Bladder microvascular endothelial cell (primary cell): ENCODE results near the gene MAN2B2. TPM values are rescaled to one million over a fixed set of nuclear protein-coding genes. Genes with fewer than 3 reads are reported as not detected.

ENCODE experiments used
- total RNA-seq: library from RNA; depleted of rRNA; stranded (reverse); fragments of >200 nt; gene quantifications from 2 replicates; pipeline ENCODE4 v1.2.3, GENCODE V29; 2014

The MAN2B2 gene
- 7.9 and 20.9 TPM in 2 replicates for total RNA-seq

DNA sequence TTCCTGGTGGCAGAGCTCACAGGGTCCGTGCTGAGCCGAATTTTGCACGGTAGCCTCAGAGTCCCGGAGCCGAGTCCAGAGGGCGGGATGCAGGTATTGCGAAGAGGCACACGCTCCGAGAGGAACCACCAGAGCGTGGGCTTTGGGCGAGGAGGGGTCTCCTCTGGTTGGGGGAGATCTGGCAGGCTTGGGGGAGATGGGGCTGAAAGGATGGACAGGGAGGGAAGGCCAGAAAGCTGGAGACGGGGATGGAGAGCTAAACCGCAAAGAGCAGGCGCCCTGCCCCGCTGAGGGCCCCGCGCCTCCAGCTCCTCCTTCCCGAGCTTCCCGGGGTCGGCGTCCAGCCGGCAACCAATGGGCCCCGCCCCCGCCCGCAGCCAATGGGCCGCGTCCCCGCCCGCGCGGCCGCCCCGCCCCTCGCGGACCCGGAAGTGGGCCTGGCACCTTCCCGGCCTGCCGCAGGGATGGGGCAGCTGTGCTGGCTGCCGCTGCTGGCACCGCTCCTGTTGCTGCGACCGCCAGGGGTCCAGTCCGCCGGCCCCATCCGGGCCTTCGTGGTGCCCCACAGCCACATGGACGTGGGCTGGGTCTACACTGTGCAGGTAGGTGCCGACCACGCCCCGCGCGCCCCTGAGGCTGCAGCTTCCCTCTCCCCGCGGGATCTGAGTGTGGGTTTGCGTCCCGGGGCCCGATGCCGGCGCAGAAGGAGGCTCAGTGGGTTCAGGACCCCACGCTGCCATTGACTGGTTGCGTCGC, at the start of gene MAN2B2:
TSS of gene MAN2B2 (plus strand) at position 443 of the 756 bp plus-strand sequence. CDS start at position 465, 22 bp downstream.

DNA sequence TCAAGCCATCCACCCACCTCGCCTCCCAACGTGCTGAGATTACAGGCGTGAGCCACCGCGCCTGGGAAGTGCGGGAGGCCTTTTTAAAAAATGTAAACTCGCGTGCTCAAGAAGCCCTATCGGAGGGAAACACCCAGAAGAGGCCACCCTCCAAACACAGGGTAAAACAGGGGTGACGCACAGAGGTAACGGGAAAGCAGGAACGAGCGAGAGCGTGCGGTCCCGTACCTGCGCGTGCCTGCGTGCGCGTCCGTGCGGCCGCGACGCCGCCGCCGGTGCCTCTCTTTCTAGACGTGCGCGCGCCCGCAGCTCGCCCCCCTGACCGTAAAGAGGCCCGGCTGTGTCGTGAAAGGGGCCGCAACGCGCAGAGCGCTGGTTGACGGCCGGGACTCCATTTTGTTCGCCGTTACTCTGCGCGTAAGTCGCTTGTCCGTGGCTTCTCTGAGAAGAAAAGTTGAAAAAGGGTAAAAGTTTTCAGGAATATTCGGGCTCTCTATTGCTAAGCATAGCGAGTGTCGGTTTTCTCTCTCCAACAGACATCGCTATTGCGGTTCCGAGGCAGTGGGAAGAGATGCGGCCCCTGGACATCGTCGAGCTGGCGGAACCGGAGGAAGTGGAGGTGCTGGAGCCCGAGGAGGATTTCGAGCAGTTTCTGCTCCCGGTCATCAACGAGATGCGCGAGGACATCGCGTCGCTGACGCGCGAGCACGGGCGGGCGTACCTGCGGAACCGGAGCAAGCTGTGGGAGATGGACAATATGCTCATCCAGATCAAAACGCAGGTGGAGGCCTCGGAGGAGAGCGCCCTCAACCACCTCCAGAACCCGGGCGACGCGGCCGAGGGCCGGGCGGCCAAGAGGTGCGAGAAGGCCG, 65.5 kb downstream of the MAN2B2 start, which contains the start of gene MRFAP1:
TSS of gene MRFAP1 (plus strand) at position 394 of the 872 bp plus-strand sequence. CDS start at position 572, 178 bp downstream.

Other genes with a start within 250 kb of the MAN2B2 start
- 0.16 and 0.38 TPM in 2 replicates for gene PPP2R2C, start 102.6 kb upstream of the MAN2B2 start, total RNA-seq
- gene MRFAP1, start 65.5 kb downstream of the MAN2B2 start, total RNA-seq, result 81.6 and 178 TPM in 2 replicates
- gene S100P, start 118.7 kb downstream of the MAN2B2 start, total RNA-seq, result 0.06 and 0.16 TPM in 2 replicates
- 30.1 and 59.9 TPM in 2 replicates for gene MRFAP1L1, start 134.7 kb downstream of the MAN2B2 start, total RNA-seq
- 7.6 and 9.4 TPM in 2 replicates for gene BLOC1S4, start 141.0 kb downstream of the MAN2B2 start, total RNA-seq
- 8.6 and 17.9 TPM in 2 replicates for gene KIAA0232, start 207.5 kb downstream of the MAN2B2 start, total RNA-seq